SK-N-SH (cell line): Measurements from ENCODE around the gene TSHZ2. TPM values are rescaled to one million over a fixed set of nuclear protein-coding genes. Genes with fewer than 3 reads are reported as not detected.
A peak's percentile ranks its signal among the peaks of the same experiment; 100 is the strongest.

Experiments
- CTCF ChIA-PET: fragments of 300-600, 350-600 bp; formaldehyde crosslinking; extraction: SDS; loops from one replicate; lab custom pipeline; 2021; lab: Yijun Ruan, JAX
- POLR2A ChIA-PET: fragments of 350-600 bp; sonication (Branson Sonifier 250); formaldehyde crosslinking; extraction: SDS; loops from one replicate; lab custom pipeline; 2020; ENCODE audit warnings: antibody characterized with exemption, inconsistent platforms; lab: Yijun Ruan, JAX
- DNase-seq: peaks from one replicate; pipeline ENCODE4 v3.0.0; 2012
- H2AFZ ChIP-seq: fragments of 200-600 bp; sonication (generic); 2 replicates; pipeline ENCODE4 v1.8.1; 2016; ENCODE audit warnings: antibody characterized with exemption, mild to moderate bottlenecking, low read depth
- H3F3A ChIP-seq: fragments of 200-600 bp; sonication (generic); replicated peaks from 2 replicates; pipeline ENCODE3; 2016; ENCODE audit warnings: antibody characterized with exemption, mild to moderate bottlenecking; ENCODE audit not compliant: insufficient read depth
- H3K27ac ChIP-seq, 2 experiments: fragments of 200-500 bp in 1 of 2; fragments of 200-600 bp in 1 of 2; sonication (Bioruptor generic) in 1 of 2; sonication (generic), shearing (Covaris generic) in 1 of 2; 2 replicates each; pipeline versions ENCODE4 v1.5.1 to v1.6.1; 2014 to 2016; ENCODE audit warnings: low read depth in 2 of 2, inconsistent platforms in 1 of 2, low read length in 1 of 2, mild to moderate bottlenecking in 1 of 2, mixed read lengths in 1 of 2
- H3K27me3 ChIP-seq: fragments of 200-600 bp; sonication (generic), shearing (Covaris generic); 2 replicates; pipeline ENCODE4 v1.6.1; 2016; ENCODE audit warnings: mixed run types; ENCODE audit not compliant: insufficient read depth
- H3K36me3 ChIP-seq, 2 experiments: fragments of 200-500 bp in 1 of 2; fragments of 200-600 bp in 1 of 2; sonication (Bioruptor generic) in 1 of 2; sonication (generic) in 1 of 2; replicated peaks in 1 of 2; 2 replicates each; pipeline versions ENCODE3 to v1.5.1; 2014 to 2016; ENCODE audit warnings: low read length in 1 of 2, mild to moderate bottlenecking in 1 of 2; ENCODE audit not compliant: insufficient read depth in 2 of 2, control insufficient read depth in 1 of 2
- H3K4me1 ChIP-seq, 2 experiments: fragments of 200-500 bp in 1 of 2; fragments of 200-600 bp in 1 of 2; sonication (Bioruptor generic) in 1 of 2; sonication (generic), shearing (Covaris generic) in 1 of 2; 2 replicates each; pipeline versions ENCODE4 v1.5.1 to v1.6.1; 2014 to 2016; ENCODE audit warnings: low read depth in 1 of 2, low read length in 1 of 2, mixed run types in 1 of 2; ENCODE audit not compliant: insufficient read depth in 2 of 2, control insufficient read depth in 1 of 2
- H3K4me2 ChIP-seq: fragments of 200-600 bp; sonication (generic), shearing (Covaris generic); 2 replicates; pipeline ENCODE4 v1.6.1; 2017; ENCODE audit warnings: mixed run types
- H3K4me3 ChIP-seq, 2 experiments: fragments of 200-500 bp in 1 of 2; fragments of 200-600 bp in 1 of 2; sonication (Bioruptor generic) in 1 of 2; sonication (generic), shearing (Covaris generic) in 1 of 2; 2 replicates each; pipeline versions ENCODE4 v1.5.1 to v1.8.1; 2014 to 2016; ENCODE audit warnings: low read depth in 2 of 2, inconsistent platforms in 1 of 2, low read length in 1 of 2, mild to moderate bottlenecking in 1 of 2, mixed read lengths in 1 of 2, moderate library complexity in 1 of 2
- H3K79me2 ChIP-seq: fragments of 200-600 bp; sonication (generic); 2 replicates; pipeline ENCODE4 v1.8.1; 2017; ENCODE audit warnings: mild to moderate bottlenecking; ENCODE audit not compliant: insufficient read depth
- H3K9ac ChIP-seq: fragments of 200-600 bp; sonication (generic); 2 replicates; pipeline ENCODE4 v1.6.1; 2017; ENCODE audit warnings: mixed run types
- H3K9me2 ChIP-seq: fragments of 200-600 bp; sonication (generic); 2 replicates; pipeline ENCODE4 v1.6.1; 2017; ENCODE audit warnings: mixed run types
- H3K9me3 ChIP-seq: fragments of 200-600 bp; sonication (generic); 2 replicates; pipeline ENCODE4 v1.6.1; 2017; ENCODE audit warnings: mixed run types, mild to moderate bottlenecking, moderate library complexity
- H4K20me1 ChIP-seq: fragments of 200-600 bp; sonication (generic); 2 replicates; pipeline ENCODE4 v1.6.1; 2017; ENCODE audit warnings: mild to moderate bottlenecking, mixed run types; ENCODE audit not compliant: insufficient read depth
- CHD2 ChIP-seq: fragments of 150-350 bp; IDR thresholded peaks from 2 replicates; pipeline ENCODE4 v1.6.1; 2018; ENCODE audit warnings: low read length; ENCODE audit not compliant: partially characterized antibody
- ELF1 ChIP-seq: IDR thresholded peaks from 2 replicates; pipeline ENCODE4 v1.4.0; 2012
- GABPA ChIP-seq: IDR thresholded peaks from 2 replicates; pipeline ENCODE4 v1.4.0; 2012; ENCODE audit warnings: low read depth, mild to moderate bottlenecking
- MXI1 ChIP-seq: IDR thresholded peaks from 2 replicates; pipeline ENCODE4 v1.6.1; 2012; ENCODE audit warnings: mild to moderate bottlenecking, low read depth, low read length, improper control_type of control experiment
- NFIC ChIP-seq: IDR thresholded peaks from 2 replicates; pipeline ENCODE4 v1.4.0; 2012; ENCODE audit warnings: borderline replicate concordance
- NRF1 ChIP-seq: IDR thresholded peaks from 2 replicates; pipeline ENCODE4 v1.6.1; 2012; ENCODE audit warnings: low read depth, mild to moderate bottlenecking, low read length
- POLR2AphosphoS5 ChIP-seq: IDR thresholded peaks from 2 replicates; pipeline ENCODE4 v1.6.1; 2012; ENCODE audit warnings: low read depth, low read length
- RCOR1 ChIP-seq: fragments of 150-350 bp; IDR thresholded peaks from 2 replicates; pipeline ENCODE4 v1.6.1; 2017; ENCODE audit warnings: antibody characterized with exemption, low read length
- RFX5 ChIP-seq: IDR thresholded peaks from 2 replicates; pipeline ENCODE4 v1.6.1; 2012; ENCODE audit warnings: mild to moderate bottlenecking, improper control_type of control experiment, low read length
- RXRA ChIP-seq: IDR thresholded peaks from 2 replicates; pipeline ENCODE4 v1.4.0; 2012; ENCODE audit warnings: low read depth, mild to moderate bottlenecking, borderline replicate concordance
- SIN3A ChIP-seq: IDR thresholded peaks from 2 replicates; pipeline ENCODE4 v1.6.1; 2012; ENCODE audit warnings: low read depth, mild to moderate bottlenecking, low read length, moderate library complexity, borderline replicate concordance
- SMC3 ChIP-seq: IDR thresholded peaks from 2 replicates; pipeline ENCODE4 v1.6.1; 2012; ENCODE audit warnings: low read depth, low read length, improper control_type of control experiment
- TEAD4 ChIP-seq: IDR thresholded peaks from 2 replicates; pipeline ENCODE4 v1.4.0; 2012; ENCODE audit warnings: mild to moderate bottlenecking, borderline replicate concordance; ENCODE audit not compliant: insufficient read depth
- YY1 ChIP-seq: IDR thresholded peaks from 2 replicates; pipeline ENCODE4 v1.4.0; 2012; ENCODE audit warnings: low read depth, mild to moderate bottlenecking
- WGBS: methylation state at CpG from one replicate; pipeline ENCODE4 v1.1.6; 2017; ENCODE audit warnings: low lambda C conversion rate; 5-methylcytosine and 5-hydroxymethylcytosine counted together
- polyA plus RNA-seq, 3 experiments: library from polyadenylated mRNA; depleted of rRNA; stranded (reverse); fragments of >200 nt; gene quantifications; 2 replicates each; pipeline ENCODE4 v1.2.3, GENCODE V29; 2012
- TF ChIP-seq, protein P1 (sequence below): fragments of 150-350 bp; IDR thresholded peaks from 2 replicates; pipeline ENCODE4 v1.6.1; 2016; ENCODE audit warnings: mild to moderate bottlenecking, low read depth, low read length
- TF ChIP-seq, protein P2 (sequence below): IDR thresholded peaks from 2 replicates; pipeline ENCODE4 v1.4.0; 2012; ENCODE audit warnings: low read depth

Gene TSHZ2
- polyA plus RNA-seq, 1 of the 3 experiments (the other 2 are of a cell fraction) = 0.13 TPM

DNA sequence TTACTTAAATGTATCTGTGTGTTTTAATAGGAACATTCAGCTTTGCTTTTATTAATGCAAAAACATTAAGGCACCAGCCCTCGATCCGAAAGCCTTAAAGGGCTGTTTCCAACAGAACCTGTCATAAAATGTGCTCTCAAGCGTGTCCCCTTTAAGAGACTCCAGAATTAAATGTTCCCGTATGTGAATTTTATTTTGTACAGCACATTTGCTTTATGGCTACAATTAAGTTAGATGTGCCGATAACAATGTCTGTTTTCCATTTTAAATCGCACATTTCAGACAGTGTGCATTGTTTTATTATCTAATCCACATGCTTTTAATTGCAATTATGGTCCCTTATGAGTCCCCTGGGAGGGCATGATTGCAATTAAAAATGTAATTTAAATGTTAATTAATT, 198.9 kb downstream of the TSHZ2 start (continued):
- TF ChIP-seq NFIC (no peak), CHD2 (peak; percentile 55), SIN3A (no peak), SMC3 (no peak), RXRA (no peak), TEAD4 (peak; percentile 52; the same call in 1 of the 2 replicates), RCOR1 (peak; percentile 88), GABPA (no peak), POLR2AphosphoS5 (peak; percentile 27; the same call in 1 of the 2 replicates), ELF1 (no peak), YY1 (no peak)
- TF ChIP-seq, protein P1, sequence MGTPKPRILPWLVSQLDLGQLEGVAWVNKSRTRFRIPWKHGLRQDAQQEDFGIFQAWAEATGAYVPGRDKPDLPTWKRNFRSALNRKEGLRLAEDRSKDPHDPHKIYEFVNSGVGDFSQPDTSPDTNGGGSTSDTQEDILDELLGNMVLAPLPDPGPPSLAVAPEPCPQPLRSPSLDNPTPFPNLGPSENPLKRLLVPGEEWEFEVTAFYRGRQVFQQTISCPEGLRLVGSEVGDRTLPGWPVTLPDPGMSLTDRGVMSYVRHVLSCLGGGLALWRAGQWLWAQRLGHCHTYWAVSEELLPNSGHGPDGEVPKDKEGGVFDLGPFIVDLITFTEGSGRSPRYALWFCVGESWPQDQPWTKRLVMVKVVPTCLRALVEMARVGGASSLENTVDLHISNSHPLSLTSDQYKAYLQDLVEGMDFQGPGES = no peak
- TF ChIP-seq, protein P2, sequence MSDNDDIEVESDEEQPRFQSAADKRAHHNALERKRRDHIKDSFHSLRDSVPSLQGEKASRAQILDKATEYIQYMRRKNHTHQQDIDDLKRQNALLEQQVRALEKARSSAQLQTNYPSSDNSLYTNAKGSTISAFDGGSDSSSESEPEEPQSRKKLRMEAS = no peak

DNA sequence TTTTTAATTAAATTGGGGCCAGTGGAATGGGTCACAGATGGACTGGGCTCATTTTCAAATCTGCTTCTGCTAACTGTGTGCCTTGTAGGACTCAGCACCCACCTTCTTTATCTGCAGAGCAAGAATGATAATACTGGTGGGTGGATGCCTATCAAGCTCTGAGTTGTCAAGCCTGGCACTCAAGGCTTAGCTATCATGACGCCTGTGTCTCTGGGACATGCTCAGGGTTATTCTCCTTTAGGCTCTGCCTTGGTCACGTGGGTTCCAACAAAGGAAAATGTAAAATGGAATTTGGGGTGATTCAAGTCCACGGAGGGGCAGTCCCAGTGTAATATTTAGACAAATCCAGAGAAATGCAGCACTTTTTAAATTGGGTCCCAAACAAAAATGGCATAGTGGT, 202.3 kb downstream of the TSHZ2 start:
- 36% methylated on average over 3 of the region's 3 CpGs for WGBS
- H3K79me2 ChIP-seq = no peaks in the 10 kb centered on the region

More for the DNA sequence above, 202.3 kb downstream of the TSHZ2 start:
- H3K4me3 ChIP-seq = no peak overlapping the region
- no peaks in the 10 kb centered on the region for H3K27me3 ChIP-seq
- no peaks in the 10 kb centered on the region for H3K36me3 ChIP-seq
- H3F3A ChIP-seq = no peaks in the 10 kb centered on the region
- ChIA-PET CTCF (no interaction called here), POLR2A (no interaction called here)
- TF ChIP-seq SMC3 (no peak), ELF1 (no peak), NRF1 (no peak), RCOR1 (no peak), MXI1 (no peak), RFX5 (no peak), NFIC (no peak), TEAD4 (no peak)
- TF ChIP-seq, protein P2 = no peak
- TF ChIP-seq, protein P1 = no peak
- H3K4me2 ChIP-seq = no peak overlapping the region
- no peak overlapping the region for H3K27ac ChIP-seq
- no peak overlapping the region for H2AFZ ChIP-seq
- DNase-seq = no peak
- H3K9me3 ChIP-seq = no peaks in the 10 kb centered on the region
- no peaks in the 10 kb centered on the region for H3K9me2 ChIP-seq
- H3K9ac ChIP-seq = no peak overlapping the region
- H4K20me1 ChIP-seq = no peaks in the 10 kb centered on the region
- H3K4me1 ChIP-seq = peaks cover 0 to 15% of the 10 kb centered on the region in 2 experiments; a peak in 2 of 4 replicates
